SK-N-SH (cell line): Measurements from ENCODE around the gene HLTF. TPM values are rescaled to one million over a fixed set of nuclear protein-coding genes. Genes with fewer than 3 reads are reported as not detected.

ENCODE experiments used
- CTCF ChIA-PET: fragments of 300-600, 350-600 bp; formaldehyde crosslinking; extraction: SDS; loops from one replicate; lab custom pipeline; 2021; lab: Yijun Ruan, JAX
- POLR2A ChIA-PET: fragments of 350-600 bp; sonication (Branson Sonifier 250); formaldehyde crosslinking; extraction: SDS; loops from one replicate; lab custom pipeline; 2020; ENCODE audit warnings: antibody characterized with exemption, inconsistent platforms; lab: Yijun Ruan, JAX
- DNase-seq: peaks from one replicate; pipeline ENCODE4 v3.0.0; 2012
- H2AFZ ChIP-seq: fragments of 200-600 bp; sonication (generic); 2 replicates; pipeline ENCODE4 v1.8.1; 2016; ENCODE audit warnings: antibody characterized with exemption, mild to moderate bottlenecking, low read depth
- H3F3A ChIP-seq: fragments of 200-600 bp; sonication (generic); replicated peaks from 2 replicates; pipeline ENCODE3; 2016; ENCODE audit warnings: antibody characterized with exemption, mild to moderate bottlenecking; ENCODE audit not compliant: insufficient read depth
- H3K27ac ChIP-seq, 2 experiments: fragments of 200-500 bp in 1 of 2; fragments of 200-600 bp in 1 of 2; sonication (Bioruptor generic) in 1 of 2; sonication (generic), shearing (Covaris generic) in 1 of 2; 2 replicates each; pipeline versions ENCODE4 v1.5.1 to v1.6.1; 2014 to 2016; ENCODE audit warnings: low read depth in 2 of 2, inconsistent platforms in 1 of 2, low read length in 1 of 2, mild to moderate bottlenecking in 1 of 2, mixed read lengths in 1 of 2
- H3K27me3 ChIP-seq: fragments of 200-600 bp; sonication (generic), shearing (Covaris generic); 2 replicates; pipeline ENCODE4 v1.6.1; 2016; ENCODE audit warnings: mixed run types; ENCODE audit not compliant: insufficient read depth
- H3K36me3 ChIP-seq, 2 experiments: fragments of 200-500 bp in 1 of 2; fragments of 200-600 bp in 1 of 2; sonication (Bioruptor generic) in 1 of 2; sonication (generic) in 1 of 2; replicated peaks in 1 of 2; 2 replicates each; pipeline versions ENCODE3 to v1.5.1; 2014 to 2016; ENCODE audit warnings: low read length in 1 of 2, mild to moderate bottlenecking in 1 of 2; ENCODE audit not compliant: insufficient read depth in 2 of 2, control insufficient read depth in 1 of 2
- H3K4me1 ChIP-seq, 2 experiments: fragments of 200-500 bp in 1 of 2; fragments of 200-600 bp in 1 of 2; sonication (Bioruptor generic) in 1 of 2; sonication (generic), shearing (Covaris generic) in 1 of 2; 2 replicates each; pipeline versions ENCODE4 v1.5.1 to v1.6.1; 2014 to 2016; ENCODE audit warnings: low read depth in 1 of 2, low read length in 1 of 2, mixed run types in 1 of 2; ENCODE audit not compliant: insufficient read depth in 2 of 2, control insufficient read depth in 1 of 2
- H3K4me2 ChIP-seq: fragments of 200-600 bp; sonication (generic), shearing (Covaris generic); 2 replicates; pipeline ENCODE4 v1.6.1; 2017; ENCODE audit warnings: mixed run types
- H3K4me3 ChIP-seq, 2 experiments: fragments of 200-500 bp in 1 of 2; fragments of 200-600 bp in 1 of 2; sonication (Bioruptor generic) in 1 of 2; sonication (generic), shearing (Covaris generic) in 1 of 2; 2 replicates each; pipeline versions ENCODE4 v1.5.1 to v1.8.1; 2014 to 2016; ENCODE audit warnings: low read depth in 2 of 2, inconsistent platforms in 1 of 2, low read length in 1 of 2, mild to moderate bottlenecking in 1 of 2, mixed read lengths in 1 of 2, moderate library complexity in 1 of 2
- H3K79me2 ChIP-seq: fragments of 200-600 bp; sonication (generic); 2 replicates; pipeline ENCODE4 v1.8.1; 2017; ENCODE audit warnings: mild to moderate bottlenecking; ENCODE audit not compliant: insufficient read depth
- H3K9ac ChIP-seq: fragments of 200-600 bp; sonication (generic); 2 replicates; pipeline ENCODE4 v1.6.1; 2017; ENCODE audit warnings: mixed run types
- H3K9me2 ChIP-seq: fragments of 200-600 bp; sonication (generic); 2 replicates; pipeline ENCODE4 v1.6.1; 2017; ENCODE audit warnings: mixed run types
- H3K9me3 ChIP-seq: fragments of 200-600 bp; sonication (generic); 2 replicates; pipeline ENCODE4 v1.6.1; 2017; ENCODE audit warnings: mixed run types, mild to moderate bottlenecking, moderate library complexity
- H4K20me1 ChIP-seq: fragments of 200-600 bp; sonication (generic); 2 replicates; pipeline ENCODE4 v1.6.1; 2017; ENCODE audit warnings: mild to moderate bottlenecking, mixed run types; ENCODE audit not compliant: insufficient read depth
- CTCF ChIP-seq: fragments of 200-600 bp; sonication (generic); IDR thresholded peaks from 2 replicates; pipeline ENCODE4 v1.6.1; 2017; ENCODE audit warnings: antibody characterized with exemption, mild to moderate bottlenecking, moderate library complexity
- EP300 ChIP-seq, 2 experiments: IDR thresholded peaks; 2 replicates each; pipeline versions ENCODE4 v1.4.0 to v1.6.1; 2012; ENCODE audit warnings: borderline replicate concordance in 1 of 2, low read depth in 1 of 2, low read length in 1 of 2
- EZH2phosphoT487 ChIP-seq: fragments of 200-600 bp; sonication (generic); IDR thresholded peaks from 2 replicates; pipeline ENCODE4 v1.6.1; 2017; ENCODE audit warnings: low read depth, mixed run types, mild to moderate bottlenecking, antibody characterized with exemption, moderate library complexity, borderline replicate concordance
- FOSL2 ChIP-seq: IDR thresholded peaks from 2 replicates; pipeline ENCODE4 v1.4.0; 2012; ENCODE audit warnings: low read depth, mild to moderate bottlenecking, moderate library complexity, borderline replicate concordance
- GABPA ChIP-seq: IDR thresholded peaks from 2 replicates; pipeline ENCODE4 v1.4.0; 2012; ENCODE audit warnings: low read depth, mild to moderate bottlenecking
- IRF3 ChIP-seq: fragments of 150-350 bp; IDR thresholded peaks from 2 replicates; pipeline ENCODE4 v1.6.1; 2016; ENCODE audit warnings: mild to moderate bottlenecking, low read depth, low read length
- MAX ChIP-seq: IDR thresholded peaks from 2 replicates; pipeline ENCODE4 v1.4.0; 2012; ENCODE audit warnings: low read depth
- NFIC ChIP-seq: IDR thresholded peaks from 2 replicates; pipeline ENCODE4 v1.4.0; 2012; ENCODE audit warnings: borderline replicate concordance
- RAD21 ChIP-seq: IDR thresholded peaks from 2 replicates; pipeline ENCODE4 v1.6.1; 2012; ENCODE audit warnings: mild to moderate bottlenecking, low read length
- TCF12 ChIP-seq: IDR thresholded peaks from 2 replicates; pipeline ENCODE4 v1.4.0; 2012
- TEAD4 ChIP-seq: IDR thresholded peaks from 2 replicates; pipeline ENCODE4 v1.4.0; 2012; ENCODE audit warnings: mild to moderate bottlenecking, borderline replicate concordance; ENCODE audit not compliant: insufficient read depth
- USF2 ChIP-seq: fragments of 150-350 bp; IDR thresholded peaks from 2 replicates; pipeline ENCODE4 v1.6.1; 2017; ENCODE audit warnings: antibody characterized with exemption, low read length, low read depth, borderline replicate concordance
- YY1 ChIP-seq: IDR thresholded peaks from 2 replicates; pipeline ENCODE4 v1.4.0; 2012; ENCODE audit warnings: low read depth, mild to moderate bottlenecking
- WGBS: methylation state at CpG from one replicate; pipeline ENCODE4 v1.1.6; 2017; ENCODE audit warnings: low lambda C conversion rate; 5-methylcytosine and 5-hydroxymethylcytosine counted together
- polyA plus RNA-seq, 3 experiments: library from polyadenylated mRNA; depleted of rRNA; stranded (reverse); fragments of >200 nt; gene quantifications; 2 replicates each; pipeline ENCODE4 v1.2.3, GENCODE V29; 2012
- TF ChIP-seq, protein P1 (sequence below): IDR thresholded peaks from 2 replicates; pipeline ENCODE4 v1.6.1; 2012; ENCODE audit warnings: mild to moderate bottlenecking, low read depth, low read length, moderate library complexity

Gene HLTF
- polyA plus RNA-seq, 1 of the 3 experiments (the other 2 are of a cell fraction): 10.1 TPM

DNA sequence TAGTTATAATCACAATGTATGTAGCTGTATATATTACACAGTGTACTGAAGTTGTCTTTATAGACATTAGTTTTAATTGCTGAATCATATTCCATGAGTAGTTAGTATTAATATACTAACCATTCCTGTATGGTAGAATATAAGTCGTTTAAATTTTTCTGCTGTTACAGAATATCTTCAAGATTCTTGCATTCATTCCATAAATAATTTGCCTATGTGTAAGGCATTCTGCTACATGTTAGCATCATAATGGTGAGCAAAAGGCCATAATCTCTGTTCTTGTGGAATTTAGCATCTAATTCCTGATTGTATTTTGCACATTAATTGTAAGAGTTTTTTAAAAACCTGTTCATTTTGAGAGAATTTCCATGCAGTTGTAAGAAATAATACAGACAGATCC, 80.9 kb downstream of the HLTF start:
- no peak overlapping the region for H3K9ac ChIP-seq
- H3K36me3 ChIP-seq: peaks cover 16 to 18% of the 10 kb centered on the region in 2 experiments
- H4K20me1 ChIP-seq: no peaks in the 10 kb centered on the region
- H3F3A ChIP-seq: no peaks in the 10 kb centered on the region
- no peaks in the 10 kb centered on the region for H3K27me3 ChIP-seq
- H3K9me2 ChIP-seq: no peaks in the 10 kb centered on the region
- H3K4me2 ChIP-seq: no peak overlapping the region
- no peaks in the 10 kb centered on the region for H3K9me3 ChIP-seq
- ChIA-PET CTCF (interaction anchor here (1.0 kb wide), 1 partner anchor 13 kb away, joined by 3 read pairs; no protein-coding TSS in a partner anchor), POLR2A (no interaction called here)
- H3K27ac ChIP-seq: peak overlapping the region in 1 of 2 experiments; percentile 33; a peak in 1 of 4 replicates
- H3K4me1 ChIP-seq: no peaks in the 10 kb centered on the region; a peak in 3 of 4 replicates
- H3K4me3 ChIP-seq: no peak overlapping the region
- H3K79me2 ChIP-seq: no peaks in the 10 kb centered on the region
- WGBS: 50% methylated on average over 1 of the region's 1 CpG
- no peak for DNase-seq
- peak; percentile 12; the same call in 1 of the 2 replicates for TF ChIP-seq FOSL2
- TF ChIP-seq RAD21: no peak
- no peak for TF ChIP-seq USF2
- no peak for TF ChIP-seq CTCF
- TF ChIP-seq TCF12: peak; percentile 35; the same call in 1 of the 2 replicates
- no peak for TF ChIP-seq EZH2phosphoT487
- TF ChIP-seq, protein P1, sequence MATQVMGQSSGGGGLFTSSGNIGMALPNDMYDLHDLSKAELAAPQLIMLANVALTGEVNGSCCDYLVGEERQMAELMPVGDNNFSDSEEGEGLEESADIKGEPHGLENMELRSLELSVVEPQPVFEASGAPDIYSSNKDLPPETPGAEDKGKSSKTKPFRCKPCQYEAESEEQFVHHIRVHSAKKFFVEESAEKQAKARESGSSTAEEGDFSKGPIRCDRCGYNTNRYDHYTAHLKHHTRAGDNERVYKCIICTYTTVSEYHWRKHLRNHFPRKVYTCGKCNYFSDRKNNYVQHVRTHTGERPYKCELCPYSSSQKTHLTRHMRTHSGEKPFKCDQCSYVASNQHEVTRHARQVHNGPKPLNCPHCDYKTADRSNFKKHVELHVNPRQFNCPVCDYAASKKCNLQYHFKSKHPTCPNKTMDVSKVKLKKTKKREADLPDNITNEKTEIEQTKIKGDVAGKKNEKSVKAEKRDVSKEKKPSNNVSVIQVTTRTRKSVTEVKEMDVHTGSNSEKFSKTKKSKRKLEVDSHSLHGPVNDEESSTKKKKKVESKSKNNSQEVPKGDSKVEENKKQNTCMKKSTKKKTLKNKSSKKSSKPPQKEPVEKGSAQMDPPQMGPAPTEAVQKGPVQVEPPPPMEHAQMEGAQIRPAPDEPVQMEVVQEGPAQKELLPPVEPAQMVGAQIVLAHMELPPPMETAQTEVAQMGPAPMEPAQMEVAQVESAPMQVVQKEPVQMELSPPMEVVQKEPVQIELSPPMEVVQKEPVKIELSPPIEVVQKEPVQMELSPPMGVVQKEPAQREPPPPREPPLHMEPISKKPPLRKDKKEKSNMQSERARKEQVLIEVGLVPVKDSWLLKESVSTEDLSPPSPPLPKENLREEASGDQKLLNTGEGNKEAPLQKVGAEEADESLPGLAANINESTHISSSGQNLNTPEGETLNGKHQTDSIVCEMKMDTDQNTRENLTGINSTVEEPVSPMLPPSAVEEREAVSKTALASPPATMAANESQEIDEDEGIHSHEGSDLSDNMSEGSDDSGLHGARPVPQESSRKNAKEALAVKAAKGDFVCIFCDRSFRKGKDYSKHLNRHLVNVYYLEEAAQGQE: no peak
- TF ChIP-seq NFIC: no peak
- peak; percentile 66; the same call in 1 of the 2 replicates for TF ChIP-seq TEAD4
- TF ChIP-seq, all 33 proteins: peak for 3
- no peak overlapping the region for H2AFZ ChIP-seq

DNA sequence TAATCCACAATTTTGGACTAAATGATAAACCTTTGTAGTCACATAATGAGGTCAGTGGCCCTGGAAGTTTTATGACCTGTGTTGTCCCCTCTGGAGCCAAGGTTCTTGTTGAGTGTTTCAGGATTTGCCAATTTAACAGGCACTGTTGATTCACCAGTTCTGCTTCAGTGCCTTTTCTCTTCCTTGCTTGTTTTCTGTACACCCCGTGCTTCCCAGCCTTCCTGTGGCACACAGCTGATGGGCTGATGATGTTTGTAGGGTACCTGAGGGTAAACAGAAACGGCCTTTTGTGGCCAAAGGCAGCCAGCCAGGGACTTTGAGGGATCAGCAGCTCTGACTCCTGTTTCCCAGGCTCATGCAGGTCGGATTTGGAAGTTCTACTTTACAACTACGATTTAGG, 81.7 kb downstream of the HLTF start:
- POLR2A ChIA-PET: no interaction called here
- H3K4me1 ChIP-seq: no peaks in the 10 kb centered on the region; a peak in 3 of 4 replicates
- H2AFZ ChIP-seq: no peak overlapping the region
- no peaks in the 10 kb centered on the region for H3F3A ChIP-seq
- no peak overlapping the region for H3K4me2 ChIP-seq
- H3K27me3 ChIP-seq: no peaks in the 10 kb centered on the region
- H3K79me2 ChIP-seq: no peaks in the 10 kb centered on the region
- CTCF ChIA-PET: interaction anchor here (1.0 kb wide), 1 partner anchor 12 kb away, joined by 3 read pairs; no protein-coding TSS in a partner anchor
- H3K9me3 ChIP-seq: no peaks in the 10 kb centered on the region
- H3K36me3 ChIP-seq: peaks cover 16 to 21% of the 10 kb centered on the region in 2 experiments
- peak overlapping the region in 1 of 2 experiments; percentile 33; a peak in 1 of 4 replicates for H3K27ac ChIP-seq
- TF ChIP-seq MAX (no peak), RAD21 (no peak), IRF3 (no peak), FOSL2 (no peak), EP300 (IDR thresholded peaks at IDR 0.05; ENCODE audit: borderline replicate concordance in 1 of 2, low read depth in 1 of 2, low read length in 1 of 2) (no peak), YY1 (no peak), GABPA (no peak), EZH2phosphoT487 (no peak)
- TF ChIP-seq, all 33 proteins: peak for 0
- Histone ChIP-seq H3K9me2 (no peaks in the 10 kb centered on the region), H3K9ac (no peak overlapping the region), H4K20me1 (no peaks in the 10 kb centered on the region), H3K4me3 (no peak overlapping the region)
- WGBS: 44% methylated on average over 4 of the region's 4 CpGs
- no peak for DNase-seq
